GM21447 (cell line): ENCODE data around the gene UCHL3.

Experiments
- ATAC-seq: cut with Tn5 transposase; IDR thresholded peaks from one replicate; pipeline ENCODE4 v1.9.1; 2021; ENCODE audit not compliant: unreplicated experiment

The UCHL3 gene

GRCh38 chr13:75547917-75548316, 1.7 kb upstream of the UCHL3 start:
- no peak for ATAC-seq

GRCh38 chr13:75550159-75550567, 572 bp downstream of the UCHL3 start:
- ATAC-seq: peak; percentile 11

GRCh38 chr13:75554464-75554863, 4.9 kb downstream of the UCHL3 start:
- no peak for ATAC-seq

- no peak for ATAC-seq
These were observed 5.4 kb downstream of the UCHL3 start for GRCh38 chr13:75554981-75555380.

GRCh38 chr13:75555836-75556235, 6.2 kb downstream of the UCHL3 start:
- ATAC-seq: no peak

GRCh38 chr13:75556961-75557360, 7.4 kb downstream of the UCHL3 start:
- ATAC-seq: no peak

- ATAC-seq: no peak
These were observed 8.7 kb downstream of the UCHL3 start for GRCh38 chr13:75558145-75558840.

GRCh38 chr13:75566658-75567057, 17.1 kb downstream of the UCHL3 start:
- no peak for ATAC-seq

- ATAC-seq: no peak
These were observed 20.0 kb downstream of the UCHL3 start for GRCh38 chr13:75569576-75569975.

GRCh38 chr13:75579529-75579928, 29.9 kb downstream of the UCHL3 start:
- ATAC-seq: no peak

GRCh38 chr13:75581874-75582640, 32.5 kb downstream of the UCHL3 start:
- ATAC-seq: no peak

GRCh38 chr13:75583091-75583490, 33.5 kb downstream of the UCHL3 start:
- ATAC-seq: no peak

- ATAC-seq: no peak
These were observed 35.6 kb downstream of the UCHL3 start for GRCh38 chr13:75585153-75585552.

- no peak for ATAC-seq
These were observed 38.1 kb downstream of the UCHL3 start for GRCh38 chr13:75587679-75588078.

GRCh38 chr13:75596657-75597182, 47.1 kb downstream of the UCHL3 start:
- no peak for ATAC-seq

GRCh38 chr13:75600371-75600770, 50.8 kb downstream of the UCHL3 start:
- no peak for ATAC-seq

GRCh38 chr13:75603038-75603437, 53.4 kb downstream of the UCHL3 start:
- ATAC-seq: no peak

- no peak for ATAC-seq
These were observed 57.9 kb downstream of the UCHL3 start for GRCh38 chr13:75607447-75607846.

GRCh38 chr13:75610466-75610865, 60.9 kb downstream of the UCHL3 start:
- ATAC-seq: no peak

GRCh38 chr13:75612354-75612753, 62.8 kb downstream of the UCHL3 start:
- ATAC-seq: no peak

- no peak for ATAC-seq
These were observed 67.6 kb downstream of the UCHL3 start for GRCh38 chr13:75617230-75617629.

GRCh38 chr13:75618308-75618707, 68.7 kb downstream of the UCHL3 start:
- ATAC-seq: no peak
